Activated CD4-positive, alpha-beta T cell treated with anti-CD3 and anti-CD28 coated beads for 1 hour (primary cell): ENCODE data around the gene NDUFS3.

Source experiments
- DNase-seq: peaks from one replicate; pipeline ENCODE4 v3.0.0-alpha.2; 2020

Gene NDUFS3

DNA sequence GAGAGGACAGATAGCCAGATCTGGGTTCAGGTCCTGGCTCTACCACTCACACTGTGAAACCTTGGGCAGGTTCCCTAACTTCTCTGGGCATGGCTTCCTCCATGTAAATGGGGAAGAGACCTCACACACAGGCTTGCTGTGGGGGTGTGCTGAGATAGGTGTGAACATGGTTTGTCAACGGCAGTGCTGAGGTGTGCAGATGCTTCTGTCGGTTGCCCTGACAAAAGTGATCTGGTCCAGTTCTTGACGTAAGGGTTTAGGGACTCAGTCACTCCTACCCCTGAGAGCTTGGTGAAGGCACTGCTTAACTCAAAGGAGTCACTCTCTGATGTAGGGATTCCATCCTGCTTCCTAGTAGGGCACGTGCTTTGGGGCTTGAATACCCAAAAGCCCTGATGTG lies 13.4 kb downstream of the NDUFS3 start:
- DNase-seq: no peak

DNA sequence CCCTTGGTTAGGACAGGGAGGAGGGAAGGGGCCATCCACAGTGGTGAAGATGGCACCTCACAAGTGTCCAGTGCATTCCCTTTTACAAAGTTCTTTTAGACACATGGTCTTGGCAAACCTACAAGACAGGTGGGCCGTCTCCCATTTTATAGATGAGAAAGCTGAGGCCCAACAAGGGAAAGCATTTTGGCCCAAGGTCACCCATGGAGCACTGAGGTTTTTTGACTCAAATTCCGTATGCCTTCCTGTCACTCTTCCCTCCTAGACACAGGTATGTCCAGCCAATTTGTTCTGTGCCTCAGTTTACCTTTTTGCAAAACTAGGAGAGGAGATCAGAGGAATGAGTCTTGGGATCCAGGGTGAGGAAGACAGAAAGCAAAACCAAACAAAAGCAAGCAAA lies 14.1 kb downstream of the NDUFS3 start:
- DNase-seq: no peak

DNA sequence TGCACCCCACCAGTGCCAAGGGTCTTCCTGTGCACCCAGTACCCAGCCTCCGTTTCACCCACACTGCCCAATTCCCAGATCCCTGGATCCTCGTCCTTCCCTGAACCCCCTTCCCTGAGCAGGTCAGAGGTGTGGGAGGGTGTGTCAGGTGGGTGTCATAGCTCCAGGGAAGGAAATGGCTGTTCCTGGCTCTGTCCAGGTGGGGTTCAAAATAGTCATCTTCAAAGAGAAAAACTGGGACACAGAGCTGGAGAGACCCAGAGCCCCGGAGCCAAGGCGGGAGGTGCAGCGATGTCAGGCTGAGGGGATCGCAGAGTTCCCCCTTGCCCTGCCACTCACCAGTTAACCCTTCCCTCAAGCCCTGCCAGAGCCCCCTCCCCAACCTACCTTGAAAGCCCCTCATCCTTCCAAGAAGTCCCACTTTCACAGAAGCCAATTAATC lies 14.6 kb downstream of the NDUFS3 start:
- DNase-seq: no peak

DNA sequence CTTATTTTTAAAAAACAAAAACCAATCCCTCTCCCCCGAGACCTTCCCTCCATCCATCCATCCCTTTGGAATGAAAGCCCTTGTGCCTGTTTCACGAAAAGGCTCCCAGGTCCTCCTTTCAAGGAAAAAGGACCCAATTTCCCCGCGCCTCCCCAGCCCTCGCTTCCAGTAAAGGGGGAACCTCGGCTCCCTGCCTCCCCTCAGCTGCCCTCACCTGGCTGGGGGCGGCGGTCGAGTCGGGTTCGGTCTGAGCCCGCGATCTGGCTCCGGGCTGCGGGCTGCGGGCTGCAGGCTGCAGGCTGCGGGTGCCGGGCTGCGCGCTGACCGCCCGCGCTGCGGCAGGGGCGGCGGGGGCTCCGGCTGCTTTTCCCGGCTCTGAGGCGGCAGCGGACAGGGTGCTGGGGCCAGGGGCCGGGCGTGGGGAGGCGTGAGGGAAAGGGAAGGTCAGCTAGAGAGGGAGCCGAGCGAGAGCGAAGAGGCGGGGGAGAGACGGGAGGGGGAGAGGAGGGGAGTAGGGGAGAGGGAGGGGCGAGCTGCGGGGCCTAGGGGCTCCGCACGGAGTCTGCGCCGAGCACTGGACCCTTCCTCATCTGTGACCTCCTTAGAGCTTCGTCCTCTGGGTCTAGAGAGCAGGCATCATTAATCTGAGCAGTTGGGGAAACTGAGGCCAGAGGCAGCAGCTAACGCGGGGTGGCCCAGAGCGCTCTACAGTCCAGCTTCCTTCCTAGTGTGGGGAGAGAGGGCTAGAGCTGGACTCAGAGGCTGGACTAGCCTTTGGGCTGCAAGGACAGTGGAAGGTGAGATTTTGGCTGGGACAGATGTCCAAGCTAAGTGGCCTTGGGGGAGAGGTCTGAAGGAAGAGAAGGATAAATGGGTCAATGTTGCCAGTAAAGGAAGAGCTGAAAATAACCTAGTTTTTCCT lies 15.3 kb downstream of the NDUFS3 start, which contains the start of gene C1QTNF4:
Gene C1QTNF4 (minus strand): TSS at position 478 of the 922 bp plus-strand sequence. CDS start 3,601 bp downstream, outside the sequence.
- no peak for DNase-seq

DNA sequence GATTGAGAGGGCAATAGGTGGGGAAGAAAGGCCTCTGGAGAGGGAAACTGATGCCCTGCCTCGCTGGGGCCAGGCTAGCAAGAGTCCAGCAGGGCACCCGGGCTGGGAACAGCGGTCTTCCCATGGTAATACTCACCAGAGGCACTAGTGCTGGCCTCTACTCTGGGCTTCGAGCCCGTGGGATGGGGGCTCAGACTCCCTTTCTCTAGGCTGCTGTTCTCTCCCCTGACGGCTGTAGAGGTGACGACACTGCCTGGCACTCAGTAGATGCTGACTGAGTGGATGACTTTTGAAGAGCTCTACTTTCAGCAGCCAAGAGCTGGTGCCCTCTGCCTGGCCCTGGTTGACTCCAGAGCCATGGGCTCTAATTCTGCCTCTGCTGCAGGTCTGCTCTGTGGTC lies 16.2 kb downstream of the NDUFS3 start:
- no peak for DNase-seq

DNA sequence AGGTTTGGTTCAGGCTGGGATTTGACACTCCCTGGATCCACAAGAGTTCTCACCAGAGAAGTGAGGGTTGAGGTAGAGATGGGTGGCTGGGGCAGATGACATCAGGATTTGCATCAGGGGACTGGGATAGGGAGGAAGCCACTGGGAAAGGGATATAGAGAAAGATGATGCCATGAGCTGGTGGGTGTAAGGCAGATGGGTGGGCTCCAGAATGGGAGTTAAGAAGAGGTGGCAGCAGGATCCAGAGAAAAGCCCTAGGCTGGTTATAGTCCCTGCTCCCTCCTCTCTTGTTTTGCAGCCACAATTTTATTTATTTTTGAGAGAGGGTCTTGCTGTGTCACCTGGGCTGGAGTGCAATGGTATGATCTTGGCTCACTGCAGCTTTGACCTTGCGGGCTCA lies 17.1 kb downstream of the NDUFS3 start:
- no peak for DNase-seq

- DNase-seq: no peak
Observed at GRCh38 chr11:47599902-47600301, 21.0 kb downstream of the NDUFS3 start.

DNA sequence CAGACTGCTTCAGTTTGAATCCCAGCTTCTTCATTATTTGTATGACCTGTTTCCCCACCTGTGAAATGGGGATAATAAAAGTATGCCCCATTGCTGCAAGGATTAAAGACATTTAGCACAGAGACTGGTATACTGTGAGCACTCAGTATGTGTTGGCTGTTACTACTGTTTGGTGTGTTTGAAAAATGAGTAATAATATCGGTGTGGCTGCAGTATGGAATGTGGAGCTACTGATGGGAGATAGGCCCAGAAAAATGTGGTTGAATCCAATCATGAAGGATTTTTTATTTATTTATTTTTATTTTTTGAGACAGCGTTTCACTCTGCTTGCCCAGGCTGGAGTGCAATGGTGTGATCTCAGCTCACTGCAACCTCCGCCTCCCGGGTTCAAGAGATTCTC lies 24.4 kb downstream of the NDUFS3 start:
- no peak for DNase-seq

GRCh38 chr11:47605921-47606320 lies 27.0 kb downstream of the NDUFS3 start:
- DNase-seq: no peak

GRCh38 chr11:47606731-47607130 lies 27.9 kb downstream of the NDUFS3 start:
- DNase-seq: no peak

- no peak for DNase-seq
Observed at GRCh38 chr11:47607380-47607779, 28.5 kb downstream of the NDUFS3 start.

DNA sequence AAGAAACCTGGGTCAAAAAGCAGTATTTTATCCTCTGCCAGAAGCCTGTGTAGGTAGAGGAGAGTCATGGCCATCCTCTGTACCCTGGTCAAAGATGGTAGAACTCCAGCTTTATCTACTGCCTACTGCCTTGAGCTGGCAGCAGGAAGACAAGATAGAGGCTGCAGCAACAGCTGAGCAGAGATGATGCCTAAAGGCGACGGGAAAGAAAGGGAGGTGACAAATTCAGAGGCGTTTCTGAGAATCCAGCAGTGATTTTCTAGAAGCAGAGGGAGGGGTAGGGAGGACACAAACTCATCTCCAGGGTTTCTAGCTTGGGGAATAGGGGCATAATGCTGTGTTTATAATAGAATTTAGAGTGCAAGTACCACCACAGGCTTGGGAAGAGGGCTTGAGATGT lies 30.8 kb downstream of the NDUFS3 start:
- DNase-seq: no peak

GRCh38 chr11:47611348-47611794 lies 32.5 kb downstream of the NDUFS3 start:
- DNase-seq: no peak

GRCh38 chr11:47615249-47615648 lies 36.4 kb downstream of the NDUFS3 start:
- no peak for DNase-seq

- DNase-seq: no peak
Observed at GRCh38 chr11:47616726-47617416, 38.0 kb downstream of the NDUFS3 start.

- DNase-seq: no peak
Observed at GRCh38 chr11:47617417-47617809, 38.5 kb downstream of the NDUFS3 start.

DNA sequence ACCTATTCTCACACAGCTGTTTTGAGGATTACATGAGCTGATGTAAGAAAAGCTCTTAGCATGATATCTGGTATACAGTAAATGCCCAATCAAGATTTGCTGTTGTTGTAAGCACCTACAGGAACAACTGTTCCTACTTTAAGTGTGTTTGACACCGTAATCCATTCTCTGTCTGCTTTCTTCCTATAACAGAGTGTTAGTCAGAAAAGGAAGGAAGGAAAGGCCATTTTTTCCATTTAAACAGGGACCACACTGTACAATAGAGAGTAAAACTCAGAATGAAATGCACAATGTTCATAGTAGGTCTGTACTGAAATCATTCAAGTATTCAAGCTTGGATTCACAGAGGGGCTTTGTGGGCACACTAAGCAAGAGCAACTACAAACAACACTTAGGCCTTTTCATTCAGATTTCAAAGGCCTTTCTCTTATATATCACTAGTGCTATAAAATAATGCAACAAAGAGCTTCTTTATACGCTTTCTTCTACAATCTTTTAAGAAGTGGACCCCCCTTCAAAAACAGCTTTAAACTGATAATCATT lies 42.0 kb downstream of the NDUFS3 start:
- DNase-seq: no peak

GRCh38 chr11:47626234-47626633 lies 47.4 kb downstream of the NDUFS3 start:
- DNase-seq: no peak

- DNase-seq: no peak
Observed at GRCh38 chr11:47628026-47628425, 49.2 kb downstream of the NDUFS3 start.

GRCh38 chr11:47631473-47631872 lies 52.6 kb downstream of the NDUFS3 start:
- no peak for DNase-seq
